Measurements from ENCODE around the gene PHACTR4.
A peak's percentile ranks its signal among the peaks of the same experiment; 100 is the strongest.
"Not testable (repeated sequence)": the region's sequence is repeated elsewhere in the genome, so short reads cannot be mapped to it uniquely, and the experiment has no call there.

The PHACTR4 gene

DNA sequence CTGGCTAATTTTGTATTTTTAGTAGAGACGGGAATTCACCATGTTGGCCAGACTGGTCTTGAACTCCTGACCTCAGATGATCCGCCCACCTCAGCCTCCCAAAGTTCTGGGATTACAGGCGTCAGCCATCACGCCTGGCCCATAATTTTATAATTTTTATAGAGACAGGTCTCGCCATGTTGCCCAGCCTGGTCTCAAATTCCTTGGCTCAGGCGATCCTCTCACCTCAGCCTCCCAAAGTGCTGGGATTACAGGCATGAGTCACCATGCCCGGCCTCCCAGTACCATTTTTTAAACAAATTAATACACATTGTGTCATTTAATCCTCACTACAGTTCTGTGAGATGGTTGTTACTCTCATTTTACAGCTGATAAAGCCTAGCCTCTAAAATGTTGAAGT is 3.9 kb downstream of the PHACTR4 start:
- not testable (repeated sequence) for DNase-seq

DNA sequence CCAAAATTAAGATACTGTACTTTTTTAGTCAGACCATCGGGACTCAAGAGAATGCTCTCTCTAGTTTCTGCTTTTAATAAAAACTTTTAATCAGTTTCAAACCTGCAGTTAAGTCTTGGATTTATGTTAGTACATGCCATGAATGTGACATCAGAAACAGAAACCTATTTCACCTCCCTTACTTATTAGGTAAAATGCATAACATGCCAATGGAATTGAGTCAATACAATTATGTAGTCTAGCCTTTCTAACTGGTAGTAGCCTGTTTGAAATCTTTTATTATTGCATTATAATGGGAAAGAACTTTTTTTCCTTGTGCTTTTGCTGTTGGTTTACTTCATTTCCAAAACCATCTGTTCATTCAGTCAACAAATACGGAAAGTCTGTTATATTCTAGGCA is 4.8 kb downstream of the PHACTR4 start:
- DNase-seq = no peak

DNA sequence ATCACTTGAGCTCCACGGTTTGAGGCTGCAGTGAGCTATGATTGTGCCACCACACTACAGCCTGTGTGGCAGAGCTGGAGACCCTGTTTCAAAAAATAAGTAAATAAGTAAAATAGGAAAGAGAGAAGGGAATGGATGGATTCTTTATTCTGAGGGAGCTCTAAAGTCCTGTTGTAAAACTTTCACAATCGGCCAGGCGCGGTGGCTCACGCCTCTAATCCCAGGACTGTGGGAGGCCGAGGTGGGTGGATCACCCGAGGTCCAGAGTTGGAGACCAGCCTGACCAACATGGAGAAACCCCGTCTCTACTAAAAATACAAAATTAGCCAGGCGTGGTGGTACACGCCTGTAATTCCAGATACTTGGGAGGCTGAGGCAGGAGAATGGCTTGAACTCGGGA is 6.1 kb downstream of the PHACTR4 start:
- not testable (repeated sequence) for DNase-seq

DNA sequence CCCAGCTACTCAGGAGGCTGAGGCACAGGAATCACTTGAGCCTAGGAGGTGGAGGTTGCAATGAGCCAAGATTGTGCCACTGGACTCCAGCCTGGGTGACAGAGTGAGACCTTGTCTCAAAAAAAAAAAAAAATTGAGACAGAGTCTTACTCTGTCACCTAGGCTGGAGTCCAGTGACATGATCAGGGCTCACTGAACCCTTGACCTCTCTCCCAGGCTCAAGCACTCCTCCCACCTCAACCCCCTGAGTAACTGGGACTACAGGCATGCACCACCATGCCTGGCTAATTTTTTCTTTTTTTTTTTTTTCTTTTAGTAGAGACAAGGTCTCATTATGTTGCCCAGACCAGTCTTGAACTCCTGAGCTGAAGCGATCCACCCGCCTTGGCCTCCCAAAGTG is 6.7 kb downstream of the PHACTR4 start:
- DNase-seq = not testable (repeated sequence)

DNA sequence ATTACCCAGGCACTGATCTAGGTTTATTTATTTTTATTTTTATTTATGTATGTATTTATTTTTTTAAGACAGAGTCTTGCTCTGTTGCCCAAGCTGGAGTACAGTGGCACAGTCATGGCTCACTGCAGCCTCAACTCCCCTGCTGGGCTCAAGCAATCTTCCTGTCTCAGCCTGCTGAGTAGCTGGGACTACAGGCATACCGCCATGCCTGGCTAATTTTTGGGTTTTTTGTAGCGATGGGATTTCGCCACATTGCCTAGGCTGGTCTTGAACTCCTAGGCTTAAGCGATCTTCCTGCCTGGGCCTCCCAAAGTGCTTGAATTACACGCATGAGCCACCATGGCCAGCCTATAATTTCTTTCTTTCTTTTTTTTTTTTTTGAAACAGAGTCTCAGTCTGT is 9.4 kb downstream of the PHACTR4 start:
- no peak for DNase-seq

DNA sequence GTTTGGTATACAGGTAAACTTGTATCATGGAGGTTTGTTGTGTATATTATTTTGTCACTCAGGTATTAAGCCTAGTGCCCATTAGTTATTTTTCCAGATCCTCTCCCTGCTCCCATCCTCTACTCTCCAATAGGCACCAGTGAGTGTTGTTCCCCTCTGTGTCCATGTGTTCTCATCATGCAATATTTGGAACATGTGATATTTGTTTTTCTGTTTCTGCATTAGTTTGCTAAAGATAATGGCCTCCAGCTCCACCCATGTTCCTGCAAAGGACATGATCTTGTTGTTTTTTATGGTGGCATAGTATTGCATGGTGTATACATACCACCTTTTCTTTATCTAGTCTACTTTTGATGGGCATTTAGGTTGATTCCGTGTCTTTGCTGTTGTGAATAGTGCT is 10.9 kb downstream of the PHACTR4 start:
- DNase-seq = no peak

DNA sequence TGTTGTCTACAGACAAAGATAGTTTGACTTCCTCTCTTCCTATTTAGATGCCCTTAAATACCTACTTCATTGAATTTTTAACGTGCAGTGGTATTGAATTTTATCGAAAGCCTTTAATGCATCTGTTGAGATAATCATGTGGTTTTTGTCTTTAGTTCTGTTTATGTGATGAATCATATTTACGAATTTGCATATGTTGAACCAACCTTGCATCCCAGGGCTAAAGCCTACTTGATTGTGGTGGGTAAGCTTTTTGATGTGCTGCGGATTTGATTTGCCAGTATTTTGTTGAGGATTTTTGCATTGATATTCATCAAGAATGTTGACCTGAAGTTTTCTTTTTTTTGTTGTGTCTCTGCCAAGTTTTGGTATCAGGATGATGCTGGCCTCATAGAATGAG is 14.2 kb downstream of the PHACTR4 start:
- DNase-seq = not testable (repeated sequence)

DNA sequence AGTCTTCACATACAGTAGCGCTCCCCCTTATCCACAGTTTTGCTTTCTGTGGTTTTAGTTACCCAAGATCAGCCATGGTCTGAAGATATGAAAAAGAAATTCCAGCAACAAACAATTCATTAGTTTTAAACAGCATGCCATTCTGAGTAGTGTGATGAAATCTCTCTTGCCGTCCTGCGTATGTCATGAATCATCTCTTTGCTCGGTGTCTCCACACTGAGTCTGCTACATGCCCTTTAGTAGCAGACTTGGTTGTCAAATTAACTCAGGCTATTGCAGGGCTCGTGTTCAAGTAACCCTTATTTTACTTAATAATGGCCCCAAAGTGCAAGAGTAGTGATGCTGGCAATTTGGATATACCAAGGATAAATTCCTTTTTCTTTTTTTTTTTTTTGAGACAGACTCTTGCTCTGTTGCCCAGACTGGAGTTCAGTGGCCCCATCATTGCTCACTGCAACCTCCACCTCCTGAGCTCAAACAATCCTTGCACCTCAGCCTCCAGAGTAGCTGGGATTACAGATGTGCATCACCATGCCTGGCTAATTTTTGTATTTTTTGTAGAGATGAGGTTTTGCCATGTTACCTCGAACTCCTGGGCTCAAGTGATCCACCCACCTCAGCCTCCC is 22.6 kb downstream of the PHACTR4 start:
- peak; percentile 77 for DNase-seq

DNA sequence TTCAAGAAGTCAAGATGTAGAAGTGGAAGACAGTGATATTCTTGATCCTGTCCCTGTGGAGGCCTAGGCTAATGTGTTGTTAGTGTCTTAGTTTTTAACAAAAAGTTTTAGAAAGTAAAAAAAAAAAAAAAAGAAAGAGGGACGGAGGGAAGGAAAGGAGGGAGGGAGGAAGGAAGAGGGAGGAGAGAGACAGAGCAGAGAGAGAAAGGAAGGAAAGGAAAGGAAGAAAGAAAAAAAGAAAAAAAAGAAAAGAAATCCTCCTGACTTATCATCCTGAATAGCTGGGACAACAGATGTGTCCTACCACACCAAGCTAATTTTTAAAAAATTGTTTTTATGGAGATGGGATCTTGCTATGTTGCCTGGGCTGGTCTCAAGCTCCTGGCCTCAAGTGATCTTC is 24.6 kb downstream of the PHACTR4 start:
- no peak for DNase-seq

DNA sequence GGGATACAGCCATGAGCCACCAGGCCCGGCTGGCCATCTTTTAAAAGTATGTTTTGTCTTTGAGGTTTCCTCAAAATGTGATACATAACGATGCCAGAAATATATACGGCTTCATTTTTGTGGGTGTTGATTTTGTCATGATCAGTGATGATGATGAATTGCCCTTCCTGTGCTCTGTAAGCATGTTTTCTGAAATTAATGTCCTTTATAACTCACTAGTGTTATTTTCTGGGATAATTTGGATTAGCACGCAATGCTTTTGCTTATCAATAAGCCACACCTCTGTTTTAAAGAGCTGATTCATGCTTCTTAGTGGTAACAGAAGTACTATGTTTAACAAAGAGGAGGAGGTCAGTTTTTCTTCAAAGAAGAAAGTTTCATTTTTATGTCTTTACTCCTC is 25.6 kb downstream of the PHACTR4 start:
- no peak for DNase-seq

DNA sequence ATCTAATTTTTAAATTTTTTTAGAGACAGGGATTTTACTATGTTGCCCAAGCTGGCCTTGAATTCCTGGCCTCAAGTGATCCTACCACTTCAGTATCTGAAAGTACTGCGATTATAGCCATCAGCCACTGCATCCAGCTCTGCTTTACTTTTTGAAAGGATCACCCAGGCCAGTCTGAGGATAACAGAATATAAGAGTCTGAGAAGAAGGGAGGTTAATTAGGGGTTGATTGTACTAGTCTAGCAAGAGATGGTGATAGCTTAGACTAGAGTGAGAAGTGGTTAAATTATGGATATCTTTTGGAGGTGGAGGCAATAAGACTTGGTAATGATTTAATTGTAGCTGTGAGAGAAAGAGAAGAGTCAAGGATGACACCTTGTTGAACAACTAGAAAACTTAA is 32.2 kb downstream of the PHACTR4 start:
- DNase-seq = no peak

DNA sequence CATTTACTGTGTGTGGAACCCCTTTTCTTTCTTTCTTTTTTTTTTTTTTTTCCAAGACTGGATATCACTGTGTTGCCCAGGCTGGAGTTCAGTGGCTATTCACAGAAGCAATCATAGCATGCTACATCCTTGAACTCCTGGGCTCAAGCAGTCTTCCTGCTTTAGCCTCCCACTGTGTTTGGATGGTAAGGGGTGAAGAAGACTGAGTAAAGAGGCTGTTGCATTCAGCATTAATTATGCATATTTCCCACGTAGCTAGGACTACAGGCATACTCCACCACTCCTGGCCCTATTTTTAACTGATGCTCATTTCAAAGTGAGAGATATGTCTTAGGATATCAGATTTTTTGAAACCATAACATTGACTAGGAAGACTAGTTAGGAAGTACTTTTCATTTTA is 39.5 kb downstream of the PHACTR4 start:
- DNase-seq = no peak

DNA sequence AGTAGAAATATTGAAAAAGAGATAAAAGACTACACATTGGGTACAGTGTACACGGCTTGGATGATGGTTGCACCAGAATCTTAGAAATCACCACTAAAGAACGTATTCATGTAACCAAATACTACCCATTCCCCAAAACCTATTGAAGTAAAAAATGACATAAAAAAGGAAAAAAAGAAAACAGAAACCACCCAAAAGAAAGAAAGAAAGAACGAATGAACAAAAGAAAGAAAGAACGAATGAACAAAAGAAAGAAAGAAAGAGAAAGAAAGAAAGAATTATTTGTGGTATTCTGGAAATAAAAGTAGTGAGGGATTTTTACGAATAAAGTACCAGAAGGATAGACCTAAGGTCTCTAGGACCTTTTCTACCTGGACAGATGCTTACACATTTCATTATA is 42.1 kb downstream of the PHACTR4 start:
- no peak for DNase-seq

DNA sequence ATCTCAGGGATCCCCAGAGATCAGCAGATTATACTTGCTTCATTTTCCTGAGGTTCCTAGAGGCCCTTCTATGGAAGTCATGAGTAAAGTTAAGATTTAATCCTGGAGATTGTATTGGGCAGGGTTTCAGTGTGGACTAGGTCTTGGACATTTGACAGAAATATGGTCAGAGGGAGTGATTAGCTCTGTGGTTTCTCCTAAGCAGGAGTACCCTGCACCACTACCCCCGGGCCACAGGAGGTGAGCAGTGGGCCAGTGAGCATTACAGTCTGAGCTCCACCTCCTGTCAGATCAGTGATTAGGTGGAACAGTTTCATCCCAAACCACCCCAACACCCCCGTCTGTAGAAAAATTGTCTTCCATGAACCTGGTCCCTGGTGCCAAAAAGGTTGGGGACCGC is 43.2 kb downstream of the PHACTR4 start:
- no peak for DNase-seq

DNA sequence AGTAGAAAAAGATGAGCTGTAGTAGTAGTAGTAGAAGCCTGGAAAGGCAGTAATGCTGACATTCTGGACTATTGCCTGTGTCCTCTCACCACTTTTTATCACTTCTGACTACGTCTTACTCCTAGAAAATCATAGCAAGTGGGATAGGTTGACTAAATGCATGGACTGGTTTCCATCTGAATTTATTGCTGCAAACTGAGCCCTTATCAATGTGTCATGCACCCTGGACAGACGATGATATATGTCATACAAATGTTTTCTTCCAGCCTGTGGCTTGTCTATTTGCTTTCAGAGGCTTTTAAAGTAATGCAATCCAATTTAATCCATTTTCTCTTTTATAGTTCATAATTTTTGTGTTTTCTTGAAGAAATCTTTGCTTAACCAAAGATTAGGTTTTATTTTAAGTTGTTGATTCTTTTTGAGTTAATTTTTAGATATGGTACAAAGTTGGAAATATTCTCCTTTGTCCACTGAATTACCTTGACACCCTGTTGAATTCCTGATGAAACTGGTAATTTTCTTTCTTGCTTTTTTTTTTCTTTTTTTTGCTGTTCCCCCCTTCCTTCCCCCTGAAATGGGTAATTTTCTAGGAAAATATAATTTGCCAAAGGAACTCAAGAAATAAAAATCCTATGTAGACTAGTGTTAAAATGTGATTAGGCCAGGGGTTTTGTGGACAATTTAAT is 47.1 kb downstream of the PHACTR4 start:
- DNase-seq = no peak

DNA sequence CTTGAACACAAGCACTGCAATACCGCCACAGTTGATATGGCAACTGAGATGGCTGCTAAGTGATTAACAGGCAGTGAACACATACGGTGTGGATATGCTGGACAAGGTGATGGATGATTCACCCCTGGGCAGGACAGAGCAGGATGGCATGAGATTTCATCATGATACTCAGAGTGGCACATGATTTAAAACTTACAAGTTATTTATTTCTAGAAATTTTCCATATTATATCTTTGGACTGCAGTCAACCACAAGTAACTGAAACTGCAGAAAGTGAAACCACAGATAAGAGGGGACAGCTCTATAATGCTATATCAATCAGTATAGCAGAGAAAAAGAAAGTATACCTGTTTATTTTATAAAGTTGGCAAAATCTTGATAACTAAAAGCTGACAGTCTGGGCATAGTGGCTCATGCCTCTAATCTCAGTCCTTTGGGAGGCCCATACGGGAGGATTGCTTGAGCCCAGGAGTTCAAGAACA is 47.9 kb downstream of the PHACTR4 start:
- DNase-seq = peak; percentile 83

DNA sequence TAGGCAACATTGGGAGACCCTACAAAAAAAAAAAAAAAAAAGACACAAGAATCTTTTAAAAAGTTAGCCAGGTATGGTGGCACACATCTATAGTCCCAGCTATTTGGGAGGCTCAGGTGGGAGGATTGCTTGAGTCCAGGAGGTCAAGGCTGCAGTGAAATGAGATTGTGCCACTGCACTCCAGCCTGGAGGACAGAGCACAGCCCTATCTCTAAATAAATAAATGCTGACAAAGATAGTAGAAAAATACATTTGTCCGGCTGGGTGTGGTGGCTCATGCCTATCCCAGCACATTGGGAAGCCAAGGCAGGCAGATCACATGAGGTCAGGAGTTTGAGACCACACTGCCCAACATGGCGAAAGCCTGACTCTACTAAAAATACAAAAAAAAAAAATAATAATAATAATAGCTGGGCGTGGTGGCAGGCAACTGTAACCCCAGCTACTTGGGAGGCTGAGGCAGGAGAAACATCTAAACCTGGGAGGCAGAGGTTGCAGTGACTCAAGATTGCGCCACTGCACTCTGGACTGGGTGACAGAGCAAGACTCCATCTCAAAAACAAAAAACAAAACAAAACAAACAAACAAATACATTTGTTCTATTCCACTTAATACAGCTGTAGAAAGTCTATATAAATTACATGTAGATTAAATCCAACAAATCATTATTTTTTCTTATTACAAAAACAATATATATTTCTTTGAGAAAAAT is 48.5 kb downstream of the PHACTR4 start:
- no peak for DNase-seq

DNA sequence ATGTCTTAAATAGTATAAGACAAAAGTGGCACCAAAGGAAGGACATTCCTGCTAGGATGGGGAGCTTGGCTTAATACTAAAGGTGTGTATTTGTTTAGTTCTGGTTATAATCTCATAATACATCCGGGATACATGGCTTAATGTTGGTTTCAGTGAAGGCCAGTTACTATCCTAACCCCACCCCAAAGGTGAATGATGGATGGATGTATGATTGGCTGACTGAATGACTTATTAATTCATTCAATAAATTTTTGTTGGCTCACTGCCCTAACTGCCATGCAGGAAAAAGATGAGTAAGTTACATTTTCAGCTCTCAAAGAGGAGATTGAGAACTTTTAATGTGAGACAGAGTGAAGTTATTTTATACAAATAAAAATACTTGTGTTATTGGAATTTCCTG is 52.2 kb downstream of the PHACTR4 start:
- DNase-seq = no peak

DNA sequence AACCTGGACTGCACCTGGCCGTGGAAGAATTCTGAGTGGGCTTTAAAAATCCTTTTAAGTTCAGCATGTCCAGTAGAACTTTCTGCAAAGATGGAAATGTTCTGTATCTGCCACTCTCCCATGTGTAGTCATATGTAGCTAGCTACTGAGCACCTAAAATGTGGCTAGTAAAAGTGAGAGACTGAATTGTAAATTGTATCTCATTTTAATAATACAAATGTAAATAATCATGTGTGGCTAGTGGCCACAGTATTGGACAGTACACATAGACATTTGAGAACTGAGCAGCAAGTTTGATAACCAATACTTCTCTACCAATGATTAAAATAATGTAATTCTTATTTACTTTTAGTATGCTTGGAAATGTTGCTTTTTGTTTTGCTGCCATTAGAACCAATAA is 57.3 kb downstream of the PHACTR4 start:
- DNase-seq = no peak

DNA sequence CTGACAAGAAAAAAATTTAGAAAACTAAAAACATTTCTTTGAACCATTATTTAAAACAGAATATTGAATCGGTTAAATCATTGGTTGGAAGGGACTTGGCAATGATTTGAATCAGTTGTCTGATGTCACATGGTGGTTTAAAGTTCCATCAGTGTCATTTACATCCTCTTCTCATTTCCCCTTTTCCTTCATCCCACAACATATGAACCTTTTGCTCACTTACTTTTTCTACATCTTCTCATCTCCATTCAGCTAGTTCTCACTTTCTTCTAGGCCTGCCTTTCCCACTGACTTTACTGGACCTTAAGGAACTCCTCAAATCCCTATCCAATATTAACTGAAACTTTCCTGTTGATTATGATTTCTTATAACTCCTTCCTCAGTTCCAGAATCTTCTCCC is 58.5 kb downstream of the PHACTR4 start:
- DNase-seq = peak; percentile 83

DNA sequence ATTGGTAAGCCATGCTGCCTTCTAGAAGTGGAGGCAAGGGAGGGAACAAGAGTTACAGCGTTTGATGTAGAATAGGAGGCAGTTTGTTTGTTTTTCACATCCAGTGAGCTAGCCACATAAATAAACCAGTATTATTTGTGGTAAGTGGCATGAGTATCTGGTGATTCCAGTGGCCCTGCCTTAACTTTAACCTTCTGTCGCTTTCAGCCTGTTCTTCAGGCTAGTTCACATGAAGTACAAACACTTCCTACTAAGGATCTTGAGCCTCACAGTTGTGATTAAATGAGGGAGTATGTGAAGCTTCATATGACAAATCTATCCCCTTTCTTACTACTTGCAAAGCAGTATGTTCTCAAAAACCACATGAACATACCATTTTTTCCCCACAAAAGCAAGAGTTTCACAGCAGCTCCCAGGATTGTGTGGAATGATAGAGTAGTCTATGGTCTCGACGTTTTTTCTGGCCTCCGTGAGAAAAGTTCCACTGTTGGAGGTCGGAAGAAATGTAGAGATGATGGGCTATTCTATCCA is 59.5 kb downstream of the PHACTR4 start:
- no peak for DNase-seq

DNA sequence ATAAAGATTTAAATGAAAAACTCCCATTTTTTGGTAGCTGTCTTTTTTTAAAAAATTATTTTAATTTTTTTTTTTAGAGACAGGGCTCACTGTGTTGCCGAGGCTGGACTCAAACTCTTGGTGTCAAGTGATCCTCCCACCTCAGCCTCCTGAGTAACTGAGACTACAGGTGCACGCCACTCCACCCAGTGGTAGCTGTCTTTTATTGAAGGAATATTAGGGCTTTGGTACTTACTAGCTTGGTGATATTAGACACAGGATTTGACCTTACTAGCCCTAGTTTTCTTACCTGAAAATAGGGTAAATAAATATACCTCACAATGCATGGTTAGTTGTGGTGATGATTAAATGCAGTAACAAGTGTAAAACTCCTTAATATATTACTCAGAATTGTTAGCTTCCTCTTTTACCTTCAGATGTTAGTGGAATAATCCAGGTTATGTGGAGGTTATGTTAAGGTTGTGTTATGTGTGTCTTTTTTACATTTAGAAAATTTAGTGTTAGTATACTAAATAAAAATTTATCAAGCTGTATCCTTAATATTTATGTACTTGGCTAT is 66.8 kb downstream of the PHACTR4 start:
- no peak for DNase-seq

DNA sequence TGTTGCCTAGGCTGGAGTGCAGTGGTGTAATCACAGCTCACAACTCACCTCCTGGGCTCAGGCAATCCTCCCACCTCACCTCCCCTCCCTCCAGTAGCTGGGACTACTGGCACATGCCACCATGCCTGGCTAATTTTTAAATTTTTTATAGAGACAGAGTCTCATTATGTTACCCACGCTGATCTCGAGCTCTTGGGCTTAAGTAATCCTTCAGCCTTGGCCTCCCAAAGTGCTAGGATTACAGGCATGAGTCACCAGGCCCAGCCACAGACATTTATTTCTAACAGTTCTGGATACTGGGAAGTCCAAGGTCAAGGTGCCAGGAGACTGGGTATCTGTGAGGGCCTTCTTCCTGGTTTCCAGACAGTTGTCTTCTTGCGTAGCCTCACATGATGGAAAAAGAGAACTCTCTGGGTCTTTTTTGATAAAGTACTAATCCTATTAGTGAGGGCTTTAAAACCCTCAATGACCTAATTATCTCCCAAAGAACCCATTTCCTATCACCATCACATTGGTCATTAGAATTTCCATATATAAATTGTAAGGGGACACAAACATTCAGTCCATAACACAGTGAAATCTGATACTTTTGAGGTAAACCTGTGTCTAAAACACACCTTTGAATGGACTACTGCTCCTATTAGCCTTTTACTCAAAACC is 67.9 kb downstream of the PHACTR4 start:
- peak; percentile 59 for DNase-seq

Measured in MV-4-11 (cell line).